ENCODE measurements around the gene EIF2A.
"Not testable (repeated sequence)": the region's sequence is repeated elsewhere in the genome, so short reads cannot be mapped to it uniquely, and the experiment has no call there.

The EIF2A gene

GRCh38 chr3:150622955-150623354, 76.4 kb downstream of the EIF2A start:
- DNase-seq; in situ Hi-C loops (cut with HindIII; ENCODE audit: low pct_ligation_motif_present, low pct_unique_long_range_greater_than_20kb, low sequenced_read_pairs): not testable (repeated sequence)

GRCh38 chr3:150623945-150624344, 77.4 kb downstream of the EIF2A start:
- no peak for DNase-seq
- in situ Hi-C loops (cut with HindIII; ENCODE audit: low pct_ligation_motif_present, low pct_unique_long_range_greater_than_20kb, low sequenced_read_pairs): no loop called here

GRCh38 chr3:150626148-150626930, 79.8 kb downstream of the EIF2A start:
- in situ Hi-C loops (cut with HindIII; ENCODE audit: low pct_ligation_motif_present, low pct_unique_long_range_greater_than_20kb, low sequenced_read_pairs): no loop called here

GRCh38 chr3:150627557-150627956, 81.0 kb downstream of the EIF2A start:
- in situ Hi-C loops (cut with HindIII; ENCODE audit: low pct_ligation_motif_present, low pct_unique_long_range_greater_than_20kb, low sequenced_read_pairs): no loop called here
- DNase-seq: no peak

More at GRCh38 chr3:150626148-150626930, 79.8 kb downstream of the EIF2A start:
- DNase-seq: no peak

GRCh38 chr3:150631515-150632221, 85.1 kb downstream of the EIF2A start:
- in situ Hi-C loops (cut with HindIII; ENCODE audit: low pct_ligation_motif_present, low pct_unique_long_range_greater_than_20kb, low sequenced_read_pairs): no loop called here
- no peak for DNase-seq

- no peak for DNase-seq
- in situ Hi-C loops (cut with HindIII; ENCODE audit: low pct_ligation_motif_present, low pct_unique_long_range_greater_than_20kb, low sequenced_read_pairs): no loop called here
These were observed 88.5 kb downstream of the EIF2A start for GRCh38 chr3:150635076-150635475.

- no peak for DNase-seq
These were observed 88.9 kb downstream of the EIF2A start for GRCh38 chr3:150635526-150635925.

More at GRCh38 chr3:150635526-150635925, 88.9 kb downstream of the EIF2A start:
- in situ Hi-C loops (cut with HindIII; ENCODE audit: low pct_ligation_motif_present, low pct_unique_long_range_greater_than_20kb, low sequenced_read_pairs): no loop called here

All from ACHN (cell line).